ENCODE measurements around the gene PRM2. TPM values are rescaled to one million over a fixed set of nuclear protein-coding genes. Genes with fewer than 3 reads are reported as not detected.
"Not testable (repeated sequence)": the region's sequence is repeated elsewhere in the genome, so short reads cannot be mapped to it uniquely, and the experiment has no call there.

PRM2 gene
- total and polyA plus RNA-seq, 7 donors: not detected

GRCh38 chr16:11291091-11291703, 14.9 kb upstream of the PRM2 start:
- no peaks in the 10 kb centered on the region for H3K4me1 ChIP-seq
- TF ChIP-seq CTCF (IDR thresholded peaks at IDR 0.05): no peak
- DNase-seq (no peak), ATAC-seq (no peak)
- H3K27me3 ChIP-seq (ENCODE audit: insufficient read depth in 3 of 3, low read length in 2 of 3): no peaks in the 10 kb centered on the region
- H3K27ac ChIP-seq: no peak overlapping the region
- no peaks in the 10 kb centered on the region for H3K9me3 ChIP-seq
- no peak overlapping the region for H3K4me3 ChIP-seq
- WGBS, 3 donors: 68 to 73% (median 72%) methylated on average over 10 of the region's 10 CpGs
- intact Hi-C loops (cut with DNase I): no loop called here
- H3K36me3 ChIP-seq (ENCODE audit: insufficient read depth in 1 of 2, low read depth in 1 of 2): no peaks in the 10 kb centered on the region

GRCh38 chr16:11290102-11290893, 14.0 kb upstream of the PRM2 start:
- Histone ChIP-seq H3K27me3 (ENCODE audit: insufficient read depth in 3 of 3, low read length in 2 of 3) (no peaks in the 10 kb centered on the region), H3K9me3 (no peaks in the 10 kb centered on the region), H3K4me1 (no peaks in the 10 kb centered on the region), H3K4me3 (no peak overlapping the region), H3K27ac (no peak overlapping the region), H3K36me3 (ENCODE audit: insufficient read depth in 1 of 2, low read depth in 1 of 2) (no peaks in the 10 kb centered on the region)
- 90 to 96% (median 94%) methylated on average over 8 of the region's 8 CpGs for WGBS, 3 donors
- ATAC-seq (no peak), DNase-seq (no peak)
- intact Hi-C loops (cut with DNase I): no loop called here
- TF ChIP-seq CTCF (IDR thresholded peaks at IDR 0.05): no peak

- ATAC-seq; H3K4me1 ChIP-seq; H3K27me3 ChIP-seq (ENCODE audit: insufficient read depth in 3 of 3, low read length in 2 of 3); DNase-seq; H3K36me3 ChIP-seq (ENCODE audit: insufficient read depth in 1 of 2, low read depth in 1 of 2); intact Hi-C loops (cut with DNase I); H3K4me3 ChIP-seq; H3K9me3 ChIP-seq; H3K27ac ChIP-seq: not testable (repeated sequence)
- 87 to 91% (median 89%) methylated on average over 4 of the region's 4 CpGs for WGBS, 3 donors
Observed at GRCh38 chr16:11289696-11290095, 13.4 kb upstream of the PRM2 start.

GRCh38 chr16:11289202-11289601, 12.9 kb upstream of the PRM2 start:
- no peak for TF ChIP-seq CTCF (IDR thresholded peaks at IDR 0.05)
- Histone ChIP-seq H3K9me3 (no peaks in the 10 kb centered on the region), H3K27me3 (ENCODE audit: insufficient read depth in 3 of 3, low read length in 2 of 3) (no peaks in the 10 kb centered on the region), H3K36me3 (ENCODE audit: insufficient read depth in 1 of 2, low read depth in 1 of 2) (no peaks in the 10 kb centered on the region), H3K4me3 (no peak overlapping the region), H3K27ac (no peak overlapping the region), H3K4me1 (no peaks in the 10 kb centered on the region)
- ATAC-seq (no peak), DNase-seq (no peak)
- 96 to 98% (median 98%) methylated on average over 2 of the region's 2 CpGs for WGBS, 3 donors
- intact Hi-C loops (cut with DNase I): no loop called here

GRCh38 chr16:11285842-11286241, 9.6 kb upstream of the PRM2 start:
- no peaks in the 10 kb centered on the region for H3K9me3 ChIP-seq
- DNase-seq (no peak), ATAC-seq (no peak)
- H3K36me3 ChIP-seq (ENCODE audit: insufficient read depth in 1 of 2, low read depth in 1 of 2): no peaks in the 10 kb centered on the region
- 83 to 88% (median 83%) methylated on average over 2 of the region's 2 CpGs for WGBS, 3 donors
- no peak overlapping the region for H3K4me3 ChIP-seq
- H3K4me1 ChIP-seq: no peaks in the 10 kb centered on the region
- TF ChIP-seq CTCF (IDR thresholded peaks at IDR 0.05): no peak
- H3K27ac ChIP-seq: no peak overlapping the region
- peaks cover 0 to 5% (median 0%) of the 10 kb centered on the region in 3 donors for H3K27me3 ChIP-seq (ENCODE audit: insufficient read depth in 3 of 3, low read length in 2 of 3)
- intact Hi-C loops (cut with DNase I): no loop called here

Measured in psoas muscle (tissue), 8 donors.